ENCODE measurements around the gene TTBK2. TPM values are rescaled to one million over a fixed set of nuclear protein-coding genes. Genes with fewer than 3 reads are reported as not detected.
A peak's percentile ranks its signal among the peaks of the same experiment; 100 is the strongest.

The TTBK2 gene
- 10.6 and 13.0 TPM in 2 replicates for total RNA-seq (2021)
- long read RNA-seq, partial matches to known transcripts, result 0 of 1 reads
- long read RNA-seq, other reads (novel, unspliced or antisense), result 1 of 1 reads

DNA sequence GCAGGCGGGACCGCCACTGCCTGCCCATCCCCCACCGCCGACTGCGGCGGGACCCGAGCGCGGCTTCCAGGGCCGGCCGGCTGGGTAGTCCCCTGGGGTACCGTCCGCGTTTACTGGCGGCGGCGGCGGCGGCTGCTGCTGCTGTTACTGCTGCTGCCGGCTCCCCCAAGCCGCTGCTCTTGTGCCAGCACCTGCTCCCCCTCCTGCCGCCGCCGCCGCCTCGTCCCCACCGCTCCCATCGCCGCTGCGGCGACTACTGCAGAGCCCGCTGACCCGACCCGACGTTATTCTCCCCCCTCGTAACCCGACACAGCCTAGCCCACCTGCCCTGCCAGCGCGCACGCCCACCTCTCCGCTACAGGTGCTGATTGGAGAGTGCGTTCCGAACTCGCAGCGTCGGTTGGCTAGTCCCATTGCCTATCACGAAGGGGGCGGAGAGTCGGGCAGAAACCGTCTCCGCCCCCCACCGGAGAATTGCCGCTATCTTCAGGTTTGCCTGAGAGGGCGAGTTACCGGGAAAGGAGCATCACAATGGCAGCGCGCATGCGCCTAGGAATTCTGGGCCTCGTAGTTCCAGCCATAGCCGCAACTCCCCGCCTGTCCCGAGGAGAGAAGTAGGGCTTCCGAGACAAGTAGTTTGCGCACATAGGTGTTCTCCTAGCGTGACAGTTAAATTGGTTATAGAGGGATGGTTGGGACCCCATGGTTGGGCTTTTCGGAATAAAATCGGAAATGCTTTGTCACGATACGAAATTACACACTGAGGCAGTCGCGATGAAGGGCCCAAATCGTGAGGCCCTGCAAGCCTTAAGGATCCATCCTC, at the start of gene TTBK2:
TTBK2 (minus strand) TSS at position 260 of the 823 bp plus-strand sequence. CDS start 42,161 bp downstream, outside the sequence.
- Mint-ChIP-seq H3K36me3 (ENCODE audit: insufficient read depth in 1 of 3, low read depth in 3 of 3) (no peaks in the 10 kb centered on the region), H3K27ac (peak within 1 kb of the TSS in 2 of 3 experiments; percentile 72 to 90; a peak in 6 of 7 replicates), H3K27me3 (ENCODE audit: low read depth) (peaks cover 12% of the 10 kb centered on the region), H3K4me1 (peaks cover 14 to 19% of the 10 kb centered on the region in 2 experiments), H3K4me3 (peak within 1 kb of the TSS; percentile 93 to 95), H3K9me3 (no peaks in the 10 kb centered on the region)
- H4K91ac ChIP-seq (ENCODE audit: insufficient read length, low read depth, low read length), result no peak within 1 kb of the TSS
- no peak within 1 kb of the TSS for H4K8ac ChIP-seq (replicated peaks; ENCODE audit: insufficient read length, low read depth, low read length)
- no peak within 1 kb of the TSS for H2BK20ac ChIP-seq (ENCODE audit: low read depth, low read length, poor library complexity, severe bottlenecking)
- DNase-seq, result peak; percentile 99
- no peak within 1 kb of the TSS for H3T11ph ChIP-seq (ENCODE audit: low read length)
- H3K4me2 ChIP-seq (ENCODE audit: insufficient read depth, insufficient read length, low read length), result peak within 1 kb of the TSS; percentile 86
- no peak within 1 kb of the TSS for H2BK12ac ChIP-seq (ENCODE audit: insufficient read length, low read depth, low read length)
- H3K27me3 ChIP-seq (ENCODE audit: insufficient read depth, low read length), result no peaks in the 10 kb centered on the region
- H2BK15ac ChIP-seq (ENCODE audit: low read depth, low read length), result no peak within 1 kb of the TSS
- H3K9ac ChIP-seq (ENCODE audit: extremely low read depth, insufficient read length, low read length), result peak within 1 kb of the TSS; percentile 57
- H3K56ac ChIP-seq (ENCODE audit: insufficient read length, low read depth, low read length), result no peak within 1 kb of the TSS
- no peak within 1 kb of the TSS for H3K27ac ChIP-seq (ENCODE audit: insufficient read length, low read depth, low read length)
- H3K4me1 ChIP-seq (ENCODE audit: insufficient read depth, low read length), result no peaks in the 10 kb centered on the region
- H2AK5ac ChIP-seq (ENCODE audit: insufficient read length, low read length), result no peak within 1 kb of the TSS
- H3K4ac ChIP-seq (ENCODE audit: low read depth, low read length), result no peak within 1 kb of the TSS
- H3K23ac ChIP-seq (ENCODE audit: insufficient read length, low read depth, low read length), result no peak within 1 kb of the TSS
- H3K79me1 ChIP-seq (ENCODE audit: insufficient read depth, low read depth, low read length, poor library complexity, severe bottlenecking), result no peaks in the 10 kb centered on the region
- WGBS (ENCODE audit: extremely low coverage, insufficient read length, low lambda C conversion rate), result no CpG with 5 or more reads among the region's 72 CpGs
- no peak within 1 kb of the TSS for H4K5ac ChIP-seq (ENCODE audit: insufficient read length, low read depth, low read length)
- H3K23me2 ChIP-seq (ENCODE audit: insufficient read length, low read depth, low read length, poor library complexity, severe bottlenecking), result peaks cover 4% of the 10 kb centered on the region
- H3K9me3 ChIP-seq (ENCODE audit: control insufficient read depth, low read depth, low read length), result no peaks in the 10 kb centered on the region
- H3K14ac ChIP-seq (ENCODE audit: insufficient read depth, low read length), result no peak within 1 kb of the TSS
- no peak within 1 kb of the TSS for H2BK120ac ChIP-seq (ENCODE audit: low read depth, low read length, poor library complexity, severe bottlenecking)
- H2AFZ ChIP-seq (ENCODE audit: low read length), result no peak within 1 kb of the TSS
- H4K20me1 ChIP-seq (ENCODE audit: control insufficient read depth, insufficient read depth, insufficient read length), result no peaks in the 10 kb centered on the region
- H3K79me2 ChIP-seq (ENCODE audit: insufficient read depth, low read length), result no peaks in the 10 kb centered on the region
- H3K18ac ChIP-seq (ENCODE audit: insufficient read length, low read depth, low read length), result no peak within 1 kb of the TSS
- H2BK5ac ChIP-seq (ENCODE audit: insufficient read length, low read length), result no peak within 1 kb of the TSS
- TF ChIP-seq, protein P1, sequence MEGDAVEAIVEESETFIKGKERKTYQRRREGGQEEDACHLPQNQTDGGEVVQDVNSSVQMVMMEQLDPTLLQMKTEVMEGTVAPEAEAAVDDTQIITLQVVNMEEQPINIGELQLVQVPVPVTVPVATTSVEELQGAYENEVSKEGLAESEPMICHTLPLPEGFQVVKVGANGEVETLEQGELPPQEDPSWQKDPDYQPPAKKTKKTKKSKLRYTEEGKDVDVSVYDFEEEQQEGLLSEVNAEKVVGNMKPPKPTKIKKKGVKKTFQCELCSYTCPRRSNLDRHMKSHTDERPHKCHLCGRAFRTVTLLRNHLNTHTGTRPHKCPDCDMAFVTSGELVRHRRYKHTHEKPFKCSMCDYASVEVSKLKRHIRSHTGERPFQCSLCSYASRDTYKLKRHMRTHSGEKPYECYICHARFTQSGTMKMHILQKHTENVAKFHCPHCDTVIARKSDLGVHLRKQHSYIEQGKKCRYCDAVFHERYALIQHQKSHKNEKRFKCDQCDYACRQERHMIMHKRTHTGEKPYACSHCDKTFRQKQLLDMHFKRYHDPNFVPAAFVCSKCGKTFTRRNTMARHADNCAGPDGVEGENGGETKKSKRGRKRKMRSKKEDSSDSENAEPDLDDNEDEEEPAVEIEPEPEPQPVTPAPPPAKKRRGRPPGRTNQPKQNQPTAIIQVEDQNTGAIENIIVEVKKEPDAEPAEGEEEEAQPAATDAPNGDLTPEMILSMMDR (conservative IDR thresholded peaks at IDR 0.05), result no peak

Measured in H9 (cell line).